GM21390 (cell line): ENCODE results near the gene UTS2R.
"Not testable (repeated sequence)": the region's sequence is repeated elsewhere in the genome, so short reads cannot be mapped to it uniquely, and the experiment has no call there.

ENCODE experiments used
- ATAC-seq: cut with Tn5 transposase; IDR thresholded peaks from one replicate; pipeline ENCODE4 v1.9.1; 2021; ENCODE audit not compliant: unreplicated experiment

UTS2R gene

DNA sequence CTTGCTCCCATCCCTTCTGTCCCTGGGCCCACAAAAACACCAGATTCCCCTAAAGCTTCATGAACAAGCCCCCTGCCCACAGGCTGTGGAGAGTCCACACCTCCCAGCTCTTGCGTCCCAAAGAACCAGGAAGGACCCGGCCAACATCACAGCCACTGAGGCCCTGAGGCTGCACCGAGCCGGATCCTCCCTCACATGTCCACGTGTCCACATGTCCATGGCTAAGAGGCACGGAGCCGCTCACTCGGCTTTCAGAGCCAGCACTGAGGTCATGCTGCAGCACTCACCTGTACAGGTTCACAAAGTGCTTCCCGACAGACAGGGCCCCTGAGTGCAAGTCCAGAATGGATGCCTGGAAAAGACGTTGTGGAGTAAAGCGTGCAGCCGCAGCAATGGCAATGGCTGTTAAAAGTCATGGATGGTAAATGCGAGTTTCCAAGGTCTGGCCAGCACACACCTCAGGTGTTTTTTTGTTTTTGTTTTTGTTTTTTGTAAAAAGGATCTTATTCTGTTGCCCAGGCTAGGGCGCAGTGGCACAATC, 34.6 kb downstream of the UTS2R start:
- no peak for ATAC-seq

DNA sequence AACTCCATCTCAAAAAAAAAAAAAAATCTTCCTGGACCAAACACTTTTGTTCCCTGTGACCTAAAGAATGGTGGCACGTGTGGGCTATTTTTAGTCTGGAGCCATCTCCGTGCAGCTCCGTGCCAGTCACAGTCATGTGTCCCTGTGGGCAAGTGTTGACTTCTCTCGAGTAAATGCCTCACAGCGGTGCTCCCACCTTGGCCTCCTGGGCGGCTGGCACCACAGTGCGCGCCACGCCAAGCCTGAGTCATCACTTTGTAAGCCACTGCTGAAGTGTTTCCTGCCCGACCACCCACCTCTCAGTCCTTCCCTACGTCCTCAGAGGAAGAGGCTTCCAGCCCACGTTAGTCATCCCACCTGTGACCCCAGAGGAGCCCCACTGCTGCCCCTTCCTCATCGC, 35.7 kb downstream of the UTS2R start:
- no peak for ATAC-seq

DNA sequence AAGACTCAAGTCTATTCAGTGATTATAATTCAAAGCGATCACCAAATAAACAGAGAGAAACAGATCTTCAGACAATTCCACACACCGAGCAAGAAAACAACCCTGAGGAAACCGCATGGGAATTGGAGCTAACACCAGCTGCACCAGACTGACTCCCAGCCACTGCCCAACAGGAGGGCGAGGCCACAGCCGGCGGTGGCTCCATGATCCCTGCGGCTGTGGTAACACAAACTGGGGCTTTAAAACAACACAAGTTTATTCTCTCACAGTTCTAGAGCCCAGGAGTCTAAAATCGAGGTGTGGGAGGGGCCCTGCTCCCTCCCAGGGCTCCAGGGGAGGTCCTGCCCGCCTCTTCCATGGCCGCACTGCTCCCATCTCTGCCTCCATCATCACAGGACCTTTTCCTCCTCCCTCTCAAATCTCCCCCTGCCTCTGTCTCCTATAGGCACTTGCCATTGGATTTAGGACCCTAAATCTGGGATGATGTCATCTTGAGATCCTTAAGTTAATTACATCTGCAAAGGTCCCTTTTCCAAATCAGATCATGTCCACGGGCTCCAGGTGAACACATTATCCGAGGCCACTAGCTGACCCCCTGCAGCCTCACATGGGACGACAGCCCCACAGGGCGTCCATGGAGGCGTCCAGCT, 36.8 kb downstream of the UTS2R start:
- no peak for ATAC-seq

DNA sequence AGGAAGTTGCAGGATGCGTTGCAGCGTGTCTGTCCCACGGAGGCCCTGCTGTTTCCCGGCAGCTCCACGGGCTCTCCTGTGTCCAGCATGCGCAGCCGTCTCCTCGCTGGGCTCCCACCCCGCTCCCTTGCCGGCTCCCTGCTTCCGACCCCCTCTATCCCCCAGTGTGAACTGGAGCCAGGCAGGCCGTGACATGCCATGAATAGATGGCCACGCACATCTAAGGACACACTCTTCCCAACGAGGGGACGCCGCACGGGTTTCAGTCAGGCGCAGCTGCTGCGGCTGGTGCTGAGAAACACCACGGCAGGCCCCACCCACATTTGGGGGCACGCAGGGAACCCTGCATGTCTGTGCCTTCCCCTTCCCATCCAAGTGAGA, 37.4 kb downstream of the UTS2R start:
- ATAC-seq, result no peak

DNA sequence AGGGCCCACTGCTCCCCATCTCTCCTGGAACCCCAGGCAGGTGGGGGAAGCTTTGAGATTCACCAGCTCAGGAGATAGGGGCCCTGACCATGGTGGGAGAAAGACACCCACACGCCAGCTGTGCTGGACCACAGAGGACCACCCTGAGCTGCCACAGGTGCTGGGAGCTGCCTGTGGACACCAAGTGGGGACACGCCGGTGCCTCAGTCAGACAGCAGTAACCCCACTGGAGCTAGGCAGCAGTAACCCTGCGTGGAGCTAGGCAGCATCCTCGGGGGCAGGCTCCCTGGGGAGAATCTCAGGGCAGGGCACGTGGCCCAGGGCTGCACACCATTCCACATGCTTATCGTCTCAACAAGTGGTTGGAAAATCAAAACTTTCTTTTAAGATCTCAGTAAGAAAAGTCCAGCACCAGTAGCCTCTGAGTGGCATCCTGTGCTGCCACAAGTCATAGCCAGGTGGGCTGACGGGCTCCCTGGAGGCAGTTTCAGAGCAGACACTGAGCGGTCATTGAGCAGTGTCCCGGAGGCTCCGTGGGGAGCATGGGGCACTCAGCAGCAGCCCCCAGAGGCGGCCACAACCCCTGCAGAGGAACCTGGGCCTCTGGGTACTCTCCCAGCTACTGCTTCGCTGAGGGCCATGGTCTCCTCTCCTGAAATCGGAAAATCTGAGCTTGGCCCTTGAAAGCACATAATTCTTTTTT, 38.6 kb downstream of the UTS2R start:
- no peak for ATAC-seq

DNA sequence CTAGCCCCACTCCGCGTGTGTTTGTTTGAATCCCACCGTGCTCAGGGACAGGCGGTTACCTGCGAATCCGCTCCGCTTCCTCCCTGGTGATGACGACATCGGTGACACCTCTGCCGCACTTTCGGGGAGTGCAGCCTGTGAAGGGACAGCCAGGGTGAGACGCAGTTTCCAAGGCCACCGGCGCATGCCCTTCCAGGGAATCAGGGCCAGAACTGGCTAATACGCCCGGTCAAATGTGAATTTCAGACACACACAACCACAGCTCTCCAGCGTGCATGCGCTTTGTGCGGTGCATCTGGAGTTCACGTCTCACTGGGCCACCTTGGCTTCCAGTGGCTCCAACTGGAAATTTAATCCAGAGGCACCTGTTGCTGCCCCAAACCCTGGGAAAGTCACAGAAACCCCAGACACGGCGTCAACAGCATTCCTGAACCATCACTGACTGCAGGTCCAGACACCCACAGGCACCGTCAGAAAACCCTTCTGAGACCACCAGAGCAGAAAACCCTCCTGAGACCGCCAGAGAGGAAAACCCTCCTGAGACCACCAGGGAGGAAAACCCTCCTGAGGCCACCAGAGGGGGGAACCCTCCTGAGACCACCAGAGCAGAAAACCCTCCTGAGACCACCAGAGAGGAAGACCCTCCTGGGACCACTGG, 40.0 kb downstream of the UTS2R start:
- no peak for ATAC-seq

DNA sequence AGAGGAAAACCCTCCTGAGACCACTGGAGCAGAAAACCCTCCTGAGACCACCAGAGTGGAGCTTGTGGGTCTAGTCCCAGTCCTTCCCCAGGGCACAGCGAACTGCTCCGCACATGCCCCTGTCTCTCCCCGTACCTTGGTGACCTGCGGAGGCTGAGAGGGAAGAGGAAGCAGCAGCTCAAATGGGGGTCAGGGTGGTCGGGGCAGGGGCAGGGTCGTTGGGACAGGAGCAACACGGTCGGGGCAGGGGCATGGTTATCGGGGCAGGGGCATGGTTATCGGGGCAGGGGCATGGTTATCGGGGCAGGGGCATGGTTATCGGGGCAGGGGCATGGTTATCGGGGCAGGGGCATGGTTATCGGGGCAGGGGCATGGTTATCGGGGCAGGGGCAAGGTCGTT, 40.5 kb downstream of the UTS2R start:
- ATAC-seq, result not testable (repeated sequence)

DNA sequence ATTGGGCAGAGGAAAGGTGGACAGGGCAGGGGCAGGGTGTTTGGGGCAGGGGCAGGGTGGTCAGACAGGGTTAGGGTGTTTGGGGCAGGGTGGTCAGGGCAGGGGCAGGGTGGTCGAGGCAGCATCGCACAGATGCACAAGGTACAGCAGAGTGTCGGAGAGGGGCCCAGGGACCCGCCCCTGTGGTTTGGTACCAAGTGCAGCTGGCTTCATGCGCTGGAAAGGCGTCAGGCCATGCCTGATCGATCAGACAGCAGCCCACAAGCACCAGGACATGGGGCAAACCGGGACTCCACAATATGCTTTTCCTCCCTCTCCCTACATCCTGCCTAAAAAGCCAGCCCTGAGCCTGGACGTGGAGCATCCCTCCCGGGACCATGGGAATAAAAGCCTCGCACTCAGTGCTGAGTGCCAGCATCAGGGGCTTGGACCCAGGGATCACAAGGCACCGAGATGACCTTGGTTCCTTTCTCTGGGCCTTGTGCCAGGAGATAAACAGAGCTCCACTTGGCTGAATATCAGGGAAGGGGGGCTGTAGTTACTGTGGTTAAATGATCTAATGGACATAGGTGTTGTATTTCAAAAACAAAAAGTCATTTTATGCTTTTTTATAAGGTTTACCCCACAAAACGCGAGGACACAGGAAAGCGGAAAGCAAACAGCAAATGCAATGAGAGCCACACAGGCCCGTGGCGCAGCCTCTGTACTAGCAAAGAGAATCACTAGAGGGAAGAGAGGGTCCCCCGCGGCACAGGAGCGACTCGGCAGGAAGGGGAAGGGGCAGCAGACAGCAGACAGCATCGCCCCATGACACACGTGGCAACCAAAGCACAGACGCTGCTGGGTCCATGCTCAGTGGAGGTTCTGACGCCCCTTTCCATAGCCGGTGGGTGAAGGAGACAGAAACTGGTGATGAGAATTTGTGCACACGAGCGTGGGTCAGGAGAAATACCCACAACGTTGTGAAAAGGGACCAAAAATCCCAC, 41.3 kb downstream of the UTS2R start:
- no peak for ATAC-seq

DNA sequence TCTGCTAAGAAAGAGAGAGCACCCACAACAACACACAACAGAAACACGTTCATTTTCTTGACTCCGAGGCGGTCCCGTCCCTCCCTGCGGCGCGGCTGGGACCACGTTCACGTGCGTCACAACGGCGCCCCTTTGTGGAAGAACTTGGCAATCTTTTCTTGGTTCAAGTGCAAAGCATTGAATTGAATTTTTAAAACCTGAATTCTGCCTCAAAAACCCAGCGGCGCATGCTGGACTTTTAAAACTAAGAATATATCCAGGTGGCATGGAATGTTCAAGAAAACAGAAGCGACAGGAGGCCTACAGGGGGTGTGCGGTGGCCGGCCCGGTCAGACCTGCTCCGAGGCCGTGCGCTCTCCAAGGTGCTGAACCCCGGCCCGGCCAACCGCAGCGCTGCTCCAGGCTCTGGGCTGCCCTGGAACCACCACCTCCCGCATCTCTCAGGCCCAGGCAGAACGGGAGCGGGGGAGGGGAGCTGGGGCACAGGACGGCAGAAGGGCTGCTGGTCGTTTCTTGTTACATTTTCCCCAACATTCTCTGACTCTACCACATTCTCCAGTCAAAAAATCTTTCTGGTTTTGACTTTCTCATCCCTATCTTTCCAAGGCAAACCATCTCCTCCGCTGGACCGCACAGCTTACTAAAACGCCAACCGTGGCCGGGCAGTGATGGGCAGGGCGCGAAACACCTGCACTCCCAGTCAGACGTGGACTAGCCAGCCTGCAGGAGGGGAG, 43.1 kb downstream of the UTS2R start:
- no peak for ATAC-seq

DNA sequence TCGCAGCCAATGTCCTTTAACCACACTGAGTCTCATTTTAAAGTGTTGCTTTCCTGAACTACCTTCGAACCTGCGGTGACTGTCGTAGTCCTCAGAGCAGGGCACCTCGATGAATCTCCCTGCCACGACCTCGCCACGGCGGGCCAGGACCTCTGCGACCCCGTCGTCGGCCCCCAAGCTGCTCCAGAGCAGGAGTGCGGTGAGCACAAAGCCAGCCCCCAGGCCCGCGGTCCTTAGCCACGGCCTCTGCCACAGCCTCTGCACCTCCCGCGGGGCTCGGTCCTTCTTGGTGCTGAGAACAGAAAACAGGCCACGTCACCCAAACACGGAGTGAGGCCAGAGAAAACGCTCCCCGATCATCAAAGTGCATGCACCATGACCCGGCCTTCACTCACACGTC, 43.8 kb downstream of the UTS2R start:
- ATAC-seq, result no peak

DNA sequence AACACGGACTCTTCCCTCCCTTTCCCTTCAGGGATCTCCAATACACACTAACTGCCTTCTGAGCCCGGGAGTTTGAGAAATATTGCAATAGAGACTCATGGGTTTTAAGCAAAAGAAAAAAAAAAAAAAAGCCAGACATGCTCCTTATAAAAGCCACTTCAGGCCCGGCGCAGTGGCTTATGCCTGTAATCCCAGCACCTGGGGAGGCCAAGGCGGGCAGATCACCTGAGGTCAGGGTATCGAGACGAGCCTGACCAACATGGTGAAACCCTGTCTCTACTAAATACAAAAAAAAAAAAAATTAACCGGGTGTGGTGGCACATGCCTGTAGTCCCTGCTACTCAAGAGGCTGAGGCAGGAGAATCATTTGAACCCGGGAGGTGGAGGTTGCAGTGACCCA, 44.2 kb downstream of the UTS2R start:
- ATAC-seq, result no peak

DNA sequence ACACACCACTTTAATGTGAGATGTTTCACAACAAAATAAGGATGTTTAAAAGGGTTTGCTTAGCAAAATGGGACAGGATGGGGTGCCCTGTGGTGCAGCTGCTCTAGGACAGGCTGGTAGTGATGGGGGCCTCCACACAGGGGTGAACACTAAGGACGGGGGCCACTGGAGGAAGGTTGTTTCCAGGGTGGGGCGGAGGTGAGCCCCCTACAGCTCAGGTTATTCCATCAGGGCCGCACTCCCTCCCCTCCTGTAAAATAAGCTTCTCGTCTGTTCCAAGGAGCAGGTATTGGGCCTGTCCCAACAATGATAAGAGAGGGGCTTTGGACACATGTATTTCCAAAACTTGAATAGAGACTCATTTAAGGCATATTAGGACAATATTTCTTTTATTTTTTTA, 44.7 kb downstream of the UTS2R start:
- no peak for ATAC-seq

DNA sequence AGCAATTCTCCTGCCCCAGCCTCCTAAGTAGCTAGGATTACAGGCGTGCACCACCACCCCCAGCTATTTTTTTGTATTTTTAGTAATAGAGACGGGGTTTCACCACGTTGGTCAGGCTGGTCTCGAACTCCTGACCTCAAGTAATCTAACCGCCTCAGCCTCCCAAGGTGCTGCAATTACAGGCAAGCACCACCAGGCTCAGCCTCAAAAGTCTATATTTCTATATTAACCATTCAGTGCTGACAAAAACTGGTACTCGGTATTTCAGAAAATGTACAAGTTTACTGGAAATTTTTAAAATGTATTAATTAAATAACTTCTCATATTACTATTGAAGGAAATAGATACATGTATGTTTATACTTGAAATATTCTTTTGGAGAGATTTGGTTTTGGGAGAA, 45.2 kb downstream of the UTS2R start:
- ATAC-seq, result no peak

DNA sequence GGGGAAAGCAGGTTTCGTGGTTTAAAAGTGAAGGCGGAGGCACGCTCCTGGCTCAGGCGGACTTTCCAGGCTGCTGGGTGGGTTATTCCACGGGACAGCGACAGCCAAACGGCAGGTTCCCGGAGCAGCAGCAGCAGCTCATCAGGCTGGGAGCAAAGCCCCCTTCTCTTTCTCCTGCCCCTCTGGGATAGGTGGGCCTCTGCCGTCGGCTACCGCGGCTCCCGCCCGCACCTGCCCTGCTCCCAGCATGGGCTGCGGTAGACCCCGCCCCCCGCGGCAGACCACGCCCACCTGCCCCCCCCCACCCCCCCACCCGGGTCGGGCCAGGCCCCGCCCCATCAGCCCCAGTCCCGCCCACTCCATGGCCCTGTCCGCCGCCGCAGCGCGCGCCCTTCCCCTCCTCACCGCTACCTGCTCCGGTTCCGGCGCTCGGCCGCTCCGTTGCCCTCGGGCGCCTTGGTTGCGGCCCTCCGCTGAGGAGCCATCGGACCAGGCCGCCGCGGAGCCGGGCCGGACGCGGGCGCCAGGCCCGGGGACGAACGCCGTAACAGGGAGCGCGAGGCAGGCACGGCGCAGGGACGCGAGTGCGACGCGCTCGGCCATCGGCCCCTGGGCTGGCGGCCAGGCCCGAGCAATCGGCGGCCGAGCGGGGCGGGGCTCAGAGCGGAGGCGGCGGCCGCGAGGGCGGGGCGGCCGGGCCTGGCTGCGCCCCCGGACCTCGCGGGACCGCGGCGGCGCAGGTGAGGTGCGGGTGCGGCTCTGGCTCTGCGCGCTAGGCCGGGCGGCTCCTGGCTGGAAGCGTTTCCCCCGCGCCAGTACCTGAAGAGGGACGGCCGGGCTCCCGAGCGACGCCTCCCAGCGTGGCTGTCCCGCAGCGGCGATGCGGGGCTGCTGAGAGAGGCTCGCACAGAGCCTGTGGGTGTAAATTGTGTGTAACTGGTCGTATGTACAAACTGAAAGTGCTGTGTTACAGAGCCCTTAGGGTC, 46.7 kb downstream of the UTS2R start, which contains the start of the genes HEXD and OGFOD3:
HEXD (plus strand) TSS at position 347 of the 986 bp plus-strand sequence. CDS start 1,453 bp downstream, outside the sequence.
OGFOD3 (minus strand) TSS at position 586 of the 986 bp plus-strand sequence; CDS start at position 485, 101 bp downstream.
- peak; percentile 78 for ATAC-seq

DNA sequence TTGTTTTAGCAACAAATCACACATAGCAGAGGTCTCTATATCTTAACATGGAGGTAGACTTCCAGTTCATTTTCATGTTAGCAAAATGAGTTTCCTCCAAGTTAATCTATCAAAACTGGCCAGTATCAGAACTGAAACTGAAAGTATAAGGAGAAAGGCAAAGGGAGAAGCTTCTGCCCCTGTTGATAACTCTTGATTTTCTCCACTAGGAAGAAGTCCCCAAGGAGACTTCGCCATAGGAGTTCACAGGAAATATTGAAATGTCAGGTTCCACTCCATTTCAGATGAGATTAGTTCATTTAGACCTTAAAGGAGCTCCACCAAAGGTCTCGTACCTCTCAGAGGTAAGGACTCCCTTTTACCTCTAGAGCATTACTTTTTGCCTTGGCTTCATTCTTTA, 48.0 kb downstream of the UTS2R start:
- ATAC-seq, result no peak

DNA sequence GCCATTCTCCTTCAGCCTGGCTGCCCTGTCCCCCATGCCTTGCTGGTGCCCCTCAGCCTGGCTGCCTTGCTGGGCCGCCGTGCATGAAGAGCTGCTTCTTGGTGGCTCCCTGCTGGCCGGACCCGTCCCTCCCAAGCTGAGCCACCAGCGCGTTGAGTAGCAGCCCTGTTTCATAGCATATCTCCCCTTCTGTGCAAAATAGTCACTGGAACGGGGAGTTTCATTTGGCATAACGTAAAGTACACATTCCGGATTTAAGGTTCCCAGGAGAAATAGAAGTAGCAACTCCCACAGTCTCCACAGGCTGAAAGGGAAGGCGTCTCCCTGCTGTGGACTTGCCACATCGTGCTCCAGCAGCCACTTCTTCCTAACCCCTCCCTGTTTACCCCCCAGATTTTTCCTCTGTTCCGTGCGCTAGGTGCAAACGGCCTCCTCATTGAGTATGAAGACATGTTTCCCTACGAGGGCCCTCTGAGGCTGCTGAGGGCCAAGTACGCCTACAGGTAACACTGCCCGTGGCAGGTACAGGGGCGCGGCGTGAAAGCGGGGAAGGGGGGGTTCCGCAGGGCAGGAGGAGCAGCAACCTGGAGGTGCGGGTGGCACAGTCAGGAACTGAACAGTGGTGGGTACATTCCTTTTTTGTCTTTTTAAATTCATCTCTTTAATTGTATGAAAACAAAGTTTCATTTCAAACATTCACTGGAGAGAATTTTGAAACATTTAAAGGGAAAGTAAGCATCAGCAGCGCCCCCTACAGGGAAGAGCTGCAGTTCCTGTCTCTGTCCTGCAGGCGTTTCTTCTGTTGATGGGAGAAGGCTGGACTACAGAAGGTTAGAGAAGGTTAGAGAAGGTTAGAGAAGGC, 52.7 kb downstream of the UTS2R start:
- no peak for ATAC-seq

DNA sequence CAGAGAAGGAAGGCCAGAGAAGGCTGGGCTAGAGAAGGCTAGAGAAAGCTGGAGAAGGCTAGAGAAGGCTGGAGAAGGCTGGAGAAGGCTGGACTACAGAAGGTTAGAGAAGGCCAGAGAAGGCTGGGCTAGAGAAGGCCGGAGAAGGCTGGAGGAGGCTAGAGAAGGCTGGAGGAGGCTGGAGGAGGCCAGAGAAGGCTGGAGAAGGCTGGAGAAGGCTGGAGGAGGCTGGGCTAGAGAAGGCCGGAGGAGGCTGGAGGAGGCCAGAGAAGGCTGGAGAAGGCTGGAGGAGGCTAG, 53.2 kb downstream of the UTS2R start:
- no peak for ATAC-seq
